Esophagus muscularis mucosa (tissue), 4 donors: Measurements from ENCODE around the gene FAM222A. TPM values are rescaled to one million over a fixed set of nuclear protein-coding genes. Genes with fewer than 3 reads are reported as not detected.

ENCODE experiments used
- DNase-seq: peaks from one replicate; pipeline ENCODE4 v3.0.0-alpha.2; 2017; ENCODE audit errors: extremely low spot score
- H3K27ac ChIP-seq, 4 donors: fragments of 200-600 bp; sonication (generic); replicated peaks in 1 of 4; 1 replicate in 3 of 4; 2 replicates in 1 of 4; pipeline ENCODE4 v1.5.1; 2016 to 2019; ENCODE audit warnings: mild to moderate bottlenecking in 1 of 4
- H3K27me3 ChIP-seq, 4 donors: fragments of 200-600 bp; sonication (generic); one replicate each; pipeline versions ENCODE4 v1.5.1 to v1.6.0; 2016 to 2019
- H3K36me3 ChIP-seq, 4 donors: fragments of 200-600 bp; sonication (generic); one replicate each; pipeline ENCODE4 v1.5.1; 2016 to 2019
- H3K4me1 ChIP-seq, 4 donors: fragments of 200-600 bp; sonication (generic); one replicate each; pipeline ENCODE4 v1.5.1; 2016 to 2019
- H3K4me3 ChIP-seq, 4 donors: fragments of 200-600 bp; sonication (generic); 1 replicate in 2 of 4; 2 replicates in 2 of 4; pipeline ENCODE4 v1.5.1; 2016 to 2019; ENCODE audit warnings: mild to moderate bottlenecking in 4 of 4, moderate library complexity in 1 of 4
- H3K9me3 ChIP-seq, 4 donors: fragments of 200-600 bp; sonication (generic); 1 replicate in 3 of 4; 2 replicates in 1 of 4; pipeline ENCODE4 v1.5.1; 2016 to 2019
- CTCF ChIP-seq, 3 experiments: fragments of 200-600 bp in 2 of 3; fragments of 450-650 bp in 1 of 3; sonication (generic) in 2 of 3; IDR thresholded peaks; one replicate each; pipeline ENCODE4 v1.5.1; 2017 to 2019; ENCODE audit warnings: antibody characterized with exemption in 3 of 3, mild to moderate bottlenecking in 2 of 3, moderate library complexity in 1 of 3
- EP300 ChIP-seq: sonication (generic); formaldehyde crosslinking; IDR thresholded peaks from one replicate; pipeline ENCODE4 v1.6.1; 2017; ENCODE audit warnings: antibody characterized with exemption
- POLR2A ChIP-seq: fragments of 450-650 bp; IDR thresholded peaks from one replicate; pipeline ENCODE4 v1.6.1; 2017; ENCODE audit warnings: antibody characterized with exemption, moderate library complexity, mild to moderate bottlenecking, low read depth
- POLR2AphosphoS5 ChIP-seq, 2 donors: sonication (generic); formaldehyde crosslinking; IDR thresholded peaks; one replicate each; pipeline ENCODE4 v1.6.1; 2017; ENCODE audit warnings: antibody characterized with exemption in 2 of 2
- WGBS: methylation state at CpG from one replicate; pipeline ENCODE4 v1.1.5; 2018; 5-methylcytosine and 5-hydroxymethylcytosine counted together
- intact Hi-C: fragments of 100-400 bp; cut with DNase I; formaldehyde crosslinking; loops from one replicate; pipeline ENCODE4 v1.15.1; 2023
- total RNA-seq, 4 donors: library from RNA; depleted of rRNA; stranded (reverse); fragments of >200 nt; gene quantifications; one replicate each; pipeline versions ENCODE4 v1.1.0 to v1.2.1, GENCODE V29; 2016

Gene FAM222A
- total RNA-seq, 4 donors from 2014 or later: 0.42 to 3.8 (median 3.2) TPM

DNA sequence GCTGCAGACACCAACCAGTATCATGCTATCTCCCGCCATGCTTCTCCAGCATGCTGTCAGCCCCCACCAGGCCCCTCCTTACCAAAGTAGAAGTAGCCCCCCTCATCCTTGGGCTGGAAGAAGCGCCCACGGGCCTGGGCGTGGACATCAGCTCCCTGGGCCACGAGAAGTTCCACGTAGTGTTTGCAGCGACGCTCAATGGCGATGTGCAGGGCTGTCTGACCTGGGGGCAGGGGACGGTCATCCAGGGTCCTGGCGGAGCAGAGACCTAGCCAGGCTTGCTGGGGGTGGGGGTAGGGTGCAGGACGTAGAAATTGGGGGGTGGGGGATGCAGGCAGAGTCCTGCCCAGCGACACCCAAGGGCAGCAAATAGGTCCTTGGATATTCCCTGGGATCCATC is 86.9 kb downstream of the FAM222A start:
- TF ChIP-seq EP300 (no peak), POLR2A (no peak), CTCF (IDR thresholded peaks at IDR 0.05) (no peak), POLR2AphosphoS5 (IDR thresholded peaks at IDR 0.05) (no peak)
- Histone ChIP-seq H3K36me3 (no peaks in the 10 kb centered on the region), H3K4me3 (no peak overlapping the region), H3K27me3 (no peaks in the 10 kb centered on the region), H3K27ac (no peak overlapping the region), H3K4me1 (peaks cover 0 to 4% (median 0%) of the 10 kb centered on the region in 4 donors), H3K9me3 (no peaks in the 10 kb centered on the region)
- 91% methylated on average over 11 of the region's 13 CpGs for WGBS
- no peak for DNase-seq
- intact Hi-C loops: no loop called here

- H3K27ac ChIP-seq: no peak overlapping the region
- no peak overlapping the region for H3K4me3 ChIP-seq
- DNase-seq: no peak
- no peaks in the 10 kb centered on the region for H3K27me3 ChIP-seq
- TF ChIP-seq POLR2AphosphoS5 (IDR thresholded peaks at IDR 0.05): no peak
- TF ChIP-seq POLR2A: no peak
- TF ChIP-seq EP300: no peak
- no peak for TF ChIP-seq CTCF (IDR thresholded peaks at IDR 0.05)
- 98% methylated on average over 11 of the region's 15 CpGs for WGBS
- no peaks in the 10 kb centered on the region for H3K9me3 ChIP-seq
- no peaks in the 10 kb centered on the region for H3K36me3 ChIP-seq
- intact Hi-C loops: no loop called here
- peaks cover 0 to 4% (median 0%) of the 10 kb centered on the region in 4 donors for H3K4me1 ChIP-seq
Observed at GRCh38 chr12:109802828-109803227, 89.2 kb downstream of the FAM222A start.

DNA sequence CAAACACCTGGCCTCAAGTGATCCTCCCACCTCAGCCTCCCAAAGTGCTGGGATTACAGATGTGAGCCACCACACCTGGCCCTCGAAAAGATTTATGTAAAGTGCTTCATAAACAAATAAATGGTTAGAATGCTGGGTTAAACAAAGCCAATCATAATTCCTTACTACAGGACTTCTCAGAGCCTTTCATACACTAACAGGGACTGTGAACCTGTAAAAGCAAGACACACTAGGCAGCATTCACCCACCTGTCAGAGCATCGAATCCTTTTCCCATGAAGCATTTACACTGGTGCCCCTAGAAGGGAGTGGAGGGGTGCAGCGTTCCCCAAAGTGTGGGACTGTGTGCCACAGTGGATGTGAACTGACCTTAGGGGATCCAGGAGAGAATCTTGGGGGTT is 90.1 kb downstream of the FAM222A start:
- H3K4me3 ChIP-seq: no peak overlapping the region
- no peaks in the 10 kb centered on the region for H3K36me3 ChIP-seq
- H3K27me3 ChIP-seq: no peaks in the 10 kb centered on the region
- H3K9me3 ChIP-seq: no peaks in the 10 kb centered on the region
- H3K27ac ChIP-seq: no peak overlapping the region
- H3K4me1 ChIP-seq: peaks cover 0 to 4% (median 0%) of the 10 kb centered on the region in 4 donors
- intact Hi-C loops: no loop called here
- DNase-seq: no peak
- 82% methylated on average over 3 of the region's 3 CpGs for whole genome bisulfite sequencing
- TF ChIP-seq POLR2A: no peak
- TF ChIP-seq POLR2AphosphoS5 (IDR thresholded peaks at IDR 0.05): no peak
- no peak for TF ChIP-seq EP300
- no peak for TF ChIP-seq CTCF (IDR thresholded peaks at IDR 0.05)

GRCh38 chr12:109804820-109805761 is 91.5 kb downstream of the FAM222A start:
- no peak overlapping the region for H3K4me3 ChIP-seq
- intact Hi-C loops: loop anchor here (1.0 kb wide), 2 partner anchors 40 to 74 kb away; no protein-coding TSS in a partner anchor
- no peaks in the 10 kb centered on the region for H3K9me3 ChIP-seq
- H3K27ac ChIP-seq: no peak overlapping the region
- 58% methylated on average over 7 of the region's 12 CpGs for WGBS
- no peak for DNase-seq
- peaks cover 0 to 4% (median 0%) of the 10 kb centered on the region in 4 donors for H3K4me1 ChIP-seq
- H3K36me3 ChIP-seq: no peaks in the 10 kb centered on the region
- TF ChIP-seq POLR2A: no peak
- TF ChIP-seq POLR2AphosphoS5 (IDR thresholded peaks at IDR 0.05): no peak
- no peak for TF ChIP-seq EP300
- TF ChIP-seq CTCF (IDR thresholded peaks at IDR 0.05): peak; percentile 93 to 98 (median 98)
- H3K27me3 ChIP-seq: peaks cover 0 to 4% (median 0%) of the 10 kb centered on the region in 4 donors
